Stimulated activated CD8-positive, alpha-beta memory T cell treated with anti-CD3 and anti-CD28 coated beads, Interleukin-2, amount 100 ng/mL, for 48 hours (primary cell): Measurements from ENCODE around the gene PSMD3.

Source experiments
- DNase-seq, 2 donors: peaks; one replicate each; pipeline ENCODE4 v3.0.0-alpha.2; 2020; ENCODE audit warnings: low read depth in 2 of 2

Gene PSMD3

GRCh38 chr17:40022497-40022896 is 41.9 kb downstream of the PSMD3 start:
- DNase-seq, result no peak

GRCh38 chr17:40022961-40023541 is 42.4 kb downstream of the PSMD3 start:
- DNase-seq, result no peak

- no peak for DNase-seq
Measured at GRCh38 chr17:40023590-40024292, 43.1 kb downstream of the PSMD3 start.

- DNase-seq, result no peak
Measured at GRCh38 chr17:40024901-40025300, 44.3 kb downstream of the PSMD3 start.

- DNase-seq, result no peak
Measured at GRCh38 chr17:40025559-40025958, 45.0 kb downstream of the PSMD3 start.

GRCh38 chr17:40025991-40026815 is 45.6 kb downstream of the PSMD3 start:
- DNase-seq, result no peak

- peak; percentile 60 for DNase-seq
Measured at GRCh38 chr17:40026816-40027613, 46.4 kb downstream of the PSMD3 start.

GRCh38 chr17:40027614-40028012 is 47.0 kb downstream of the PSMD3 start:
- no peak for DNase-seq

GRCh38 chr17:40028595-40028994 is 48.0 kb downstream of the PSMD3 start:
- no peak for DNase-seq

- DNase-seq, result no peak
Measured at GRCh38 chr17:40031706-40032105, 51.1 kb downstream of the PSMD3 start.

GRCh38 chr17:40032322-40033320 is 52.0 kb downstream of the PSMD3 start:
- DNase-seq, result no peak

- no peak for DNase-seq
Measured at GRCh38 chr17:40033339-40033738, 52.7 kb downstream of the PSMD3 start.

GRCh38 chr17:40034426-40035161 is 54.0 kb downstream of the PSMD3 start:
- no peak for DNase-seq

- no peak for DNase-seq
Measured at GRCh38 chr17:40035162-40035559, 54.6 kb downstream of the PSMD3 start.

- DNase-seq, result no peak
Measured at GRCh38 chr17:40038882-40039513, 58.4 kb downstream of the PSMD3 start.

- no peak for DNase-seq
Measured at GRCh38 chr17:40041196-40041595, 60.6 kb downstream of the PSMD3 start.
